Measurements from ENCODE around the gene KAZN. TPM values are rescaled to one million over a fixed set of nuclear protein-coding genes. Genes with fewer than 3 reads are reported as not detected.

KAZN gene
- total and polyA plus RNA-seq, 2 donors from 2014 or later, result 17.4 to 60.8 TPM

DNA sequence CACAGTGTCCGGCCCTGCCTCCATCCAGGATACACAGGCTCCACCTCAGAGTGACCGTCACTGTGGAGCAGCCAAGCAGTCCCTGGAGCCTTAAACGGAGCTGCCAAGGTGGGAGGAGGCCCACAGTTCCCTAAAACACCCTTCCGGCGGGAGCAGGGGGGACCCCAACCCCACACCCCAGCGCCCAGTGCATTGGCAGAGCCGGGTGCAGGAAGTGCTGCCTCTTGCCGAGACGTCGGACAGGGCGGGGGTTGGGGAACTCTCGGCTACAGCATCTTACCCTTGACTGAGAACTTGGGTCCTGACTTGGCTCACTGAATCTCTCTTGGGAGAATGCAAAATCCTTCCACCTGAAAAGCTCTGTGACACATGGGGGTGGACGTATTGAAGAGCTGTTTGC, 516.4 kb downstream of the KAZN start:
- intact Hi-C loops (cut with DNase I), result no loop called here
- no peak for DNase-seq
- no peak overlapping the region for H3K27ac ChIP-seq (ENCODE audit: low read depth in 2 of 2, low read length in 2 of 2)
- H3K27me3 ChIP-seq (ENCODE audit: control insufficient read depth, insufficient read depth, low read length), result no peaks in the 10 kb centered on the region
- no peaks in the 10 kb centered on the region for H3K36me3 ChIP-seq (ENCODE audit: control insufficient read depth in 2 of 3, insufficient read depth in 3 of 3, low read length in 3 of 3)
- H3K9ac ChIP-seq (ENCODE audit: low read length in 3 of 3), result no peak overlapping the region
- H3K9me3 ChIP-seq (ENCODE audit: control insufficient read depth in 2 of 3, insufficient read depth in 1 of 3, low read length in 3 of 3), result no peaks in the 10 kb centered on the region
- no peak for FAIRE-seq
- peaks cover 0 to 2% (median 0%) of the 10 kb centered on the region in 3 donors for H3K4me1 ChIP-seq (ENCODE audit: control insufficient read depth in 2 of 3, insufficient read depth in 2 of 3, low read depth in 1 of 3, low read length in 3 of 3)
- TF ChIP-seq CTCF (IDR thresholded peaks at IDR 0.05; ENCODE audit: borderline replicate concordance, extremely low read depth, insufficient read depth), result no peak
- H3K4me3 ChIP-seq (ENCODE audit: low read length in 3 of 3), result no peak overlapping the region

DNA sequence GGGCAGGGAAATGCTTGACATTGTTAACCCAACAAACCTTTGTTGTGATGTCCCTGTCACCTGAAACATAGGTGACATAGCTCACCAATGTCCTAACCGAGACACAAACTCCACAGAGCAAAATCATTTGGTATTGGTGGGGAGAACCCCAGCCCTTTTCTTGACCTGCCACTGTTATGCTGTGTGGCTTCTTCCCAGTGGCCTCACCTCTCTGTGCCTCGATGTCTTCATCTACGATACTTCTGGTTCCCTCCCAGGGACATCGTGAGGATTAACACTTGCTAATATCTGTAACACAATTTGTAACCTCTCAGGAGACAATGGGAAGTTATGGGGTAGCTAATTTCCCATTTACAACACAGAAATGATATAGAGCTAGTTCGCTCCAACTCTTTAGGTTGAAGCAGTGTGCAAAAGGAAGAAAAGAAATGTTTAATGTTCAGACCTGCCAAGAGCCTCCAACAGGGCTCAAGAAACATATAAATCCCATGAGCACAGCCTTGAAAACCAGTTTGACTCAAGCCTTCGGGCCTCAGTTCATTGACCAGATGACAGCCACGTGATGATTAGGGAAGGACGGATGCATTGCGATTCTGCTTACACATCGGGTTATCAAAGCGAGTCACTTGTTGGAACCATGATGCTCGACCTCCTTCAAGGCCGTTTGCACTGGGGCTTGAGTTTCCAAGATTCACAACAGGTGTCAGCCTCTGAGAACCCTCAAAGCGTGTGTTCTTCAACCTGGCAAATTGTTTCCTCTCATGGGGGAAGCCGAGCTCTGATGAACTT, 517.3 kb downstream of the KAZN start:
- Histone ChIP-seq H3K9ac (ENCODE audit: low read length in 3 of 3) (no peak overlapping the region), H3K36me3 (ENCODE audit: control insufficient read depth in 2 of 3, insufficient read depth in 3 of 3, low read length in 3 of 3) (no peaks in the 10 kb centered on the region), H3K27me3 (ENCODE audit: control insufficient read depth, insufficient read depth, low read length) (no peaks in the 10 kb centered on the region), H3K4me1 (ENCODE audit: control insufficient read depth in 2 of 3, insufficient read depth in 2 of 3, low read depth in 1 of 3, low read length in 3 of 3) (no peaks in the 10 kb centered on the region), H3K27ac (ENCODE audit: low read depth in 2 of 2, low read length in 2 of 2) (no peak overlapping the region), H3K9me3 (ENCODE audit: control insufficient read depth in 2 of 3, insufficient read depth in 1 of 3, low read length in 3 of 3) (no peaks in the 10 kb centered on the region), H3K4me3 (ENCODE audit: low read length in 3 of 3) (no peak overlapping the region)
- FAIRE-seq, result no peak
- DNase-seq, result no peak
- TF ChIP-seq CTCF (IDR thresholded peaks at IDR 0.05; ENCODE audit: borderline replicate concordance, extremely low read depth, insufficient read depth), result no peak
- intact Hi-C loops (cut with DNase I), result no loop called here

- Histone ChIP-seq H3K9me3 (ENCODE audit: control insufficient read depth in 2 of 3, insufficient read depth in 1 of 3, low read length in 3 of 3) (no peaks in the 10 kb centered on the region), H3K27me3 (ENCODE audit: control insufficient read depth, insufficient read depth, low read length) (no peaks in the 10 kb centered on the region), H3K27ac (ENCODE audit: low read depth in 2 of 2, low read length in 2 of 2) (peak overlapping the region; percentile 5 to 45), H3K36me3 (ENCODE audit: control insufficient read depth in 2 of 3, insufficient read depth in 3 of 3, low read length in 3 of 3) (no peaks in the 10 kb centered on the region), H3K4me3 (ENCODE audit: low read length in 3 of 3) (no peak overlapping the region), H3K4me1 (ENCODE audit: control insufficient read depth in 2 of 3, insufficient read depth in 2 of 3, low read depth in 1 of 3, low read length in 3 of 3) (no peaks in the 10 kb centered on the region), H3K9ac (ENCODE audit: low read length in 3 of 3) (no peak overlapping the region)
- FAIRE-seq (no peak), DNase-seq (peak in 2 of 5 donors; percentile 27 to 34)
- intact Hi-C loops (cut with DNase I), result no loop called here
- no peak for TF ChIP-seq CTCF (IDR thresholded peaks at IDR 0.05; ENCODE audit: borderline replicate concordance, extremely low read depth, insufficient read depth)
These were observed 518.5 kb downstream of the KAZN start for GRCh38 chr1:15116966-15117365.

Data from kidney (tissue), 14 donors.